Adrenal gland (tissue), 12 donors: ENCODE results near the gene DYNC1LI1. TPM values are rescaled to one million over a fixed set of nuclear protein-coding genes. Genes with fewer than 3 reads are reported as not detected.

Experiments
- DNase-seq, 7 donors: peaks; one replicate each; pipeline ENCODE4 v3.0.0-alpha.2; 2019 to 2020
- H3K27ac ChIP-seq, 5 donors: fragments of 200-600 bp; sonication (generic) in 4 of 5; 1 replicate in 3 of 5; 2 replicates in 2 of 5; pipeline versions ENCODE4 v1.5.1 to v1.8.0; 2016 to 2020; ENCODE audit warnings: mild to moderate bottlenecking in 1 of 5
- H3K27me3 ChIP-seq: fragments of 200-600 bp; 2 replicates; pipeline ENCODE4 v1.8.0; 2021
- H3K36me3 ChIP-seq, 2 donors: fragments of 200-600 bp; replicated peaks in 1 of 2; 1 replicate in 1 of 2; 2 replicates in 1 of 2; pipeline versions ENCODE4 v1.5.1 to v1.8.0; 2018 to 2022
- H3K4me1 ChIP-seq, 2 donors: fragments of 200-600 bp; replicated peaks in 1 of 2; 1 replicate in 1 of 2; 2 replicates in 1 of 2; pipeline versions ENCODE4 v1.5.1 to v1.8.0; 2018 to 2021
- H3K4me3 ChIP-seq, 4 donors: fragments of 200-600 bp; sonication (generic) in 3 of 4; one replicate each; pipeline ENCODE4 v1.5.1; 2016 to 2018
- H3K9me3 ChIP-seq, 3 donors: fragments of 200-600 bp; sonication (generic) in 1 of 3; replicated peaks in 1 of 3; 1 replicate in 2 of 3; 2 replicates in 1 of 3; pipeline versions ENCODE4 v1.5.1 to v1.8.0; 2016 to 2021
- POLR2A ChIP-seq, 2 donors: fragments of 450-650 bp; IDR thresholded peaks; one replicate each; pipeline ENCODE4 v1.6.1; 2017; ENCODE audit warnings: antibody characterized with exemption in 2 of 2, mild to moderate bottlenecking in 2 of 2, moderate library complexity in 1 of 2
- WGBS, 4 donors: extraction: QIAGEN DNeasy Blood & Tissue Kit in 2 of 4; methylation state at CpG; one replicate each; pipeline versions ENCODE4 v1.1.5 to v1.1.7; 2013 to 2017; 5-methylcytosine and 5-hydroxymethylcytosine counted together
- intact Hi-C, 2 donors: fragments of 100-400 bp; cut with DNase I; formaldehyde crosslinking; loops; one replicate each; pipeline versions ENCODE4 v1.14.1 to v1.15.0; 2022 to 2023
- polyA plus RNA-seq, 3 donors: library from polyadenylated mRNA; stranded (reverse); fragments of 200-250 nt in 2 of 3; fragments of 350-450 nt in 1 of 3; fragmentation: Illumina TruSeq in 1 of 3; extraction: RNeasy Lipid Tissue Mini Kit (QIAGEN cat#74804) in 1 of 3; gene quantifications; one replicate each; pipeline ENCODE4 v1.2.3, GENCODE V29; 2013 to 2014
- total RNA-seq, 9 donors: library from RNA; depleted of rRNA in 4 of 9; stranded (reverse); fragments of >200 nt in 4 of 9; fragments of 120-200 nt in 1 of 9; fragmentation: NEBNext Ultra II Directional in 1 of 9; extraction: Animal tissue kit (Norgen Biotek cat#: 25700) in 1 of 9; gene quantifications; one replicate each; pipeline versions ENCODE4 v1.1.0 to v1.2.4, GENCODE V29; 2013 to 2023
- TF ChIP-seq, protein P1 (sequence below), 6 experiments: fragments of 450-650 bp in 4 of 6; fragments of 200-600 bp in 2 of 6; sonication (generic) in 1 of 6; IDR thresholded peaks; 1 replicate in 5 of 6; 2 replicates in 1 of 6; pipeline versions ENCODE4 v1.5.1 to v1.8.0; 2016 to 2021; ENCODE audit warnings: antibody characterized with exemption in 6 of 6, mild to moderate bottlenecking in 2 of 6, moderate library complexity in 1 of 6
- donor health status: healthy with polysubstance abuse.
- donor health status: Bipolar disorder and iron deficiency.
- donor health status: DM: yes; HTN: yes; CAD: no.
- donor health status: DM: no; HTN: no; CAD: no.
- donor health status: DM: no; HTN: no; CAD: no.
- donor health status: DM: yes; HTN: yes; CAD: no.

DYNC1LI1 gene
- total and polyA plus RNA-seq, 12 donors, result 9.8 to 63.7 (median 18.1) TPM

DNA sequence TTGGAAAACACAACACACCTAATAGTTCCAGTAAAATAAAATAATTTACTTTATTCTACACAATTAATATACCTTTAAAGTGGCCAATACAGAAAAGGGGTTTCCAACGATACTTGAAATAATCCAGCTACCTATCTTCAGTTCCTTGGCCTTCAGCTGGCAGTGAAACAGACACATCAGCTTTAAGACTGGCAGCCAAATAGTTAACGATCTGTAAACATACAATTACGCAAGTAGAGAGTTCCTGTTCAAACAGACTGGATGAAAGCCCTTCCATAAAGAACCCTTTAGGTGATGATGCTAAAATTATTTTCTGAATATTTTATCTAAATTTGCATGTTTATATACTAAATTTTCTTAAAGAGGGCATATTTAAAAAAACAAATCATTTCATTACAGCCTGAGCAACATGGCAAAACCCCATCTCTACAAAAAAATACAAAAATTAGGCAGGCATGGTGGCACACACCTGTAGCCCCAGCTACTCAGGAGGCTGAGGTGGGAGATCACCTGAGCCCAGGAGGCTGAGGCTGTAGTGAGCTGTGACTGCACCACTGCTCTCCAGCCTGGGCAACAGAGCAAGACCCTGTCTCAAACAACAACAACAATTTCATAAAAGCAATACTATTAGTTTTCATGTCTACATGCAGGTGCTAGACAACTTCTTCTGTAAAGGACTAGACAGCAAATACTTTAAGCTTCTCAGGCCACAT, 12.9 kb downstream of the DYNC1LI1 start:
- H3K27ac ChIP-seq, result no peak overlapping the region
- no peaks in the 10 kb centered on the region for H3K36me3 ChIP-seq
- WGBS, 4 donors, result 71 to 75% (median 72%) methylated on average over 3 of the region's 3 CpGs
- no peaks in the 10 kb centered on the region for H3K9me3 ChIP-seq
- no peaks in the 10 kb centered on the region for H3K4me1 ChIP-seq
- no peak overlapping the region for H3K4me3 ChIP-seq
- H3K27me3 ChIP-seq, result no peaks in the 10 kb centered on the region
- intact Hi-C loops, result no loop called here
- no peak for DNase-seq
- TF ChIP-seq, protein P1, sequence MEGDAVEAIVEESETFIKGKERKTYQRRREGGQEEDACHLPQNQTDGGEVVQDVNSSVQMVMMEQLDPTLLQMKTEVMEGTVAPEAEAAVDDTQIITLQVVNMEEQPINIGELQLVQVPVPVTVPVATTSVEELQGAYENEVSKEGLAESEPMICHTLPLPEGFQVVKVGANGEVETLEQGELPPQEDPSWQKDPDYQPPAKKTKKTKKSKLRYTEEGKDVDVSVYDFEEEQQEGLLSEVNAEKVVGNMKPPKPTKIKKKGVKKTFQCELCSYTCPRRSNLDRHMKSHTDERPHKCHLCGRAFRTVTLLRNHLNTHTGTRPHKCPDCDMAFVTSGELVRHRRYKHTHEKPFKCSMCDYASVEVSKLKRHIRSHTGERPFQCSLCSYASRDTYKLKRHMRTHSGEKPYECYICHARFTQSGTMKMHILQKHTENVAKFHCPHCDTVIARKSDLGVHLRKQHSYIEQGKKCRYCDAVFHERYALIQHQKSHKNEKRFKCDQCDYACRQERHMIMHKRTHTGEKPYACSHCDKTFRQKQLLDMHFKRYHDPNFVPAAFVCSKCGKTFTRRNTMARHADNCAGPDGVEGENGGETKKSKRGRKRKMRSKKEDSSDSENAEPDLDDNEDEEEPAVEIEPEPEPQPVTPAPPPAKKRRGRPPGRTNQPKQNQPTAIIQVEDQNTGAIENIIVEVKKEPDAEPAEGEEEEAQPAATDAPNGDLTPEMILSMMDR (IDR thresholded peaks at IDR 0.05), result no peak
- TF ChIP-seq POLR2A (IDR thresholded peaks at IDR 0.05), result no peak

DNA sequence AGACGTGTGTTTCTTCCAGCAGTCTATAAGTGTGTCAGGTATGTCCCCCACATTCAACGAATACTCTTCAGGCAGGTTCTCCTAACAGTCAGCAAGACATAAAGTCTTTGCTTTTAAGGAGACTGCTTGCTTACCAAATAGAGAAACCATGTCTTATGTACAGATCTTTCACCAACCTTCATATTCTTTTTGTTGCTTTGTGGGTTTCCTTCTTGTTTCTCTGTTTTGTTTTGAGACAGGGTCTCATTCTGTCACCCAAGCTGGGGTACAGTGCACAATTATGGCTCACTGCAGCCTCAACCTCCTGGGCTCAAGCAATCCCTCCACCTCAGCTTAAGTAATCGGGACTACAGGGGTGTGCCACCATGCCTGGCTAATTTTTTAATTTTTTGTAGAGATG, 14.3 kb downstream of the DYNC1LI1 start:
- TF ChIP-seq, protein P1 (IDR thresholded peaks at IDR 0.05), result no peak
- TF ChIP-seq POLR2A (IDR thresholded peaks at IDR 0.05), result no peak
- H3K4me1 ChIP-seq, result no peaks in the 10 kb centered on the region
- no peaks in the 10 kb centered on the region for H3K27me3 ChIP-seq
- no peaks in the 10 kb centered on the region for H3K36me3 ChIP-seq
- H3K9me3 ChIP-seq, result no peaks in the 10 kb centered on the region
- no peak for DNase-seq
- intact Hi-C loops, result no loop called here
- WGBS, 4 donors, result 80 to 96% (median 95%) methylated on average over 3 of the region's 3 CpGs
- H3K27ac ChIP-seq, result no peak overlapping the region
- H3K4me3 ChIP-seq, result no peak overlapping the region

DNA sequence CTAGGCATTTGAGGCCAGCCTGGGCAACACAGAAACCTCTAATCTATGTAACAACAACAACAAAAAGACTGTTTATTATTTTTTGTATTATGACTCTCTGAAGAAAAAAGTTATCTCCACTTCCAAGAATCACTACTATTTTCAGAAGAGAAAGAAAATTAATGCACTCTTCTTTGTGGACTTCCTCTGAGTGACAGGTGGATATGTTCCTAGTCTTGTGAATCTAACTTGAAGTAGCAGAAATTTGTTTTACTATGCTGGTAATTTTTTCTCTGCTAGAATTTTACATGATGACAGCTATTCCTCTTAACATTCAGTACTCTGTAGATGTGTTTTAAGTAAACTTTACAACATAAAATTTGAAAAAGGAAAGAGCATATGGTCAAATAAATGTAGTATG, 16.7 kb downstream of the DYNC1LI1 start:
- TF ChIP-seq, protein P1 (IDR thresholded peaks at IDR 0.05), result no peak
- TF ChIP-seq POLR2A (IDR thresholded peaks at IDR 0.05), result no peak
- intact Hi-C loops, result no loop called here
- Histone ChIP-seq H3K27ac (no peak overlapping the region), H3K9me3 (no peaks in the 10 kb centered on the region), H3K36me3 (no peaks in the 10 kb centered on the region), H3K27me3 (no peaks in the 10 kb centered on the region), H3K4me3 (no peak overlapping the region), H3K4me1 (no peaks in the 10 kb centered on the region)
- DNase-seq, result no peak

DNA sequence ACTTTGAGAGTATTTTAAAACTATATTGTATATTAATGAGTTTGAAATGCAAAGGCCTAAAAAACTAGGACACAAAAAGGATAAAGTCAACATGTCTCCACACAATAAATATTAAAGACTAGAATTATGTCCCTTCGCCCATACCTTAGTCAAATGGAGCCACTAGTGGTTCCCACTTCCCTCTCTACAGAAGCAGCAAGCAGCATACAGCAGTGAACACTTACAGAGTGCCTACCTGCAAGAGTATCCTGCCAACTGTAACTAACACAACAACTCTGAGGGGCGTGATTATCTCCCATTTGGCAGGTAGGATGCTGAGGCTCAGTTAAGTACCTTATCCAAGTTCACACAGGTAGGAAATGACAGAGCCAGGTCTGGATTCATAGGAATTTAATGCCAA, 17.2 kb downstream of the DYNC1LI1 start:
- no peaks in the 10 kb centered on the region for H3K9me3 ChIP-seq
- no peaks in the 10 kb centered on the region for H3K36me3 ChIP-seq
- H3K27me3 ChIP-seq, result no peaks in the 10 kb centered on the region
- no peak for DNase-seq
- H3K4me1 ChIP-seq, result no peaks in the 10 kb centered on the region
- intact Hi-C loops, result no loop called here
- no peak for TF ChIP-seq POLR2A (IDR thresholded peaks at IDR 0.05)
- TF ChIP-seq, protein P1 (IDR thresholded peaks at IDR 0.05), result no peak
- no peak overlapping the region for H3K27ac ChIP-seq
- H3K4me3 ChIP-seq, result no peak overlapping the region
- 92 to 98% (median 96%) methylated on average over 2 of the region's 2 CpGs for WGBS, 4 donors
